ENCODE measurements around the gene RAB4B.

GRCh38 chr19:40776364-40776763, 1.7 kb upstream of the RAB4B start:
- no peak for TF ChIP-seq ZSCAN9 (CRISPR knock-in tag; IDR thresholded peaks at IDR 0.05; ENCODE audit: borderline replicate concordance)
- TF ChIP-seq RXRA (CRISPR knock-in tag; IDR thresholded peaks at IDR 0.05) = no peak
- no peak for TF ChIP-seq U2AF1 (optimal IDR thresholded peaks at IDR 0.05; ENCODE audit: low read depth, low read length)
- TF ChIP-seq CTCF (CRISPR knock-in tag; IDR thresholded peaks at IDR 0.05) = no peak
- TF ChIP-seq ZNF260 (CRISPR knock-in tag; IDR thresholded peaks at IDR 0.05; ENCODE audit: borderline replicate concordance, low read depth) = no peak
- TF ChIP-seq ZNF580 (CRISPR knock-in tag; IDR thresholded peaks at IDR 0.05; ENCODE audit: borderline replicate concordance, low read depth) = no peak
- no peak for TF ChIP-seq ZFP37 (CRISPR knock-in tag; IDR thresholded peaks at IDR 0.05; ENCODE audit: borderline replicate concordance)
- no peak for TF ChIP-seq GZF1 (CRISPR knock-in tag; IDR thresholded peaks at IDR 0.05)
- TF ChIP-seq LCORL (IDR thresholded peaks at IDR 0.05) = no peak
- TF ChIP-seq LCORL (CRISPR knock-in tag; IDR thresholded peaks at IDR 0.05) = no peak
- TF ChIP-seq HMGA1 (CRISPR knock-in tag; conservative IDR thresholded peaks at IDR 0.05) = no peak
- TF ChIP-seq RFXANK (CRISPR knock-in tag; IDR thresholded peaks at IDR 0.05) = no peak
- TF ChIP-seq GATA4 (IDR thresholded peaks at IDR 0.05; ENCODE audit: borderline replicate concordance, low read depth) = no peak
